ENCODE measurements around the gene SORCS3. TPM values are rescaled to one million over a fixed set of nuclear protein-coding genes. Genes with fewer than 3 reads are reported as not detected.

Gene SORCS3
- total RNA-seq, 1 donor from 2014 or later = 1.00 TPM

GRCh38 chr10:104928734-104929133 is 287.6 kb downstream of the SORCS3 start:
- no peak overlapping the region for H3K9ac ChIP-seq (ENCODE audit: low read length)
- H3K4me3 ChIP-seq (ENCODE audit: insufficient read depth, low read depth, low read length) = no peak overlapping the region
- H3K79me2 ChIP-seq (ENCODE audit: insufficient read depth, low read length) = no peaks in the 10 kb centered on the region
- DNase-seq (ENCODE audit: low read depth) (peak; percentile 9), FAIRE-seq (no peak)
- no peaks in the 10 kb centered on the region for H3K9me3 ChIP-seq (ENCODE audit: insufficient read depth, low read depth, low read length)
- H3K4me1 ChIP-seq (ENCODE audit: insufficient read depth, low read length) = peaks cover 3% of the 10 kb centered on the region
- no peaks in the 10 kb centered on the region for H3K36me3 Mint-ChIP-seq (ENCODE audit: low read depth, unreplicated experiment)
- H3K27me3 ChIP-seq (ENCODE audit: insufficient read depth, low read length) = no peaks in the 10 kb centered on the region
- no peaks in the 10 kb centered on the region for H3K36me3 ChIP-seq (ENCODE audit: insufficient read depth, low read length)
- TF ChIP-seq EZH2 (IDR thresholded peaks at IDR 0.05; ENCODE audit: insufficient read depth, low read length) = no peak
- no peak for TF ChIP-seq CTCF (IDR thresholded peaks at IDR 0.05; ENCODE audit: insufficient read depth, low read depth, low read length)
- H3K4me3 Mint-ChIP-seq (ENCODE audit: unreplicated experiment) = no peak overlapping the region
- no peak overlapping the region for H3K4me2 ChIP-seq (ENCODE audit: low read length)
- H3K27ac Mint-ChIP-seq (ENCODE audit: unreplicated experiment) = no peak overlapping the region
- peaks cover 4% of the 10 kb centered on the region for H3K27me3 Mint-ChIP-seq (ENCODE audit: low read depth, unreplicated experiment)
- peaks cover 4% of the 10 kb centered on the region for H3K4me1 Mint-ChIP-seq (ENCODE audit: low read depth, unreplicated experiment)
- H4K20me1 ChIP-seq (ENCODE audit: insufficient read depth, low read length) = no peaks in the 10 kb centered on the region
- H3K27ac ChIP-seq (ENCODE audit: low read depth, low read length) = no peak overlapping the region
- H2AFZ ChIP-seq (ENCODE audit: low read depth, low read length) = no peak overlapping the region
- H3K9me3 Mint-ChIP-seq (ENCODE audit: unreplicated experiment) = no peaks in the 10 kb centered on the region

- H3K9me3 ChIP-seq (ENCODE audit: insufficient read depth, low read depth, low read length) = no peaks in the 10 kb centered on the region
- TF ChIP-seq CTCF (IDR thresholded peaks at IDR 0.05; ENCODE audit: insufficient read depth, low read depth, low read length) (no peak), EZH2 (IDR thresholded peaks at IDR 0.05; ENCODE audit: insufficient read depth, low read length) (no peak)
- H3K9ac ChIP-seq (ENCODE audit: low read length) = no peak overlapping the region
- H3K27ac Mint-ChIP-seq (ENCODE audit: unreplicated experiment) = no peak overlapping the region
- H3K27ac ChIP-seq (ENCODE audit: low read depth, low read length) = no peak overlapping the region
- no peak overlapping the region for H3K4me3 Mint-ChIP-seq (ENCODE audit: unreplicated experiment)
- H3K36me3 Mint-ChIP-seq (ENCODE audit: low read depth, unreplicated experiment) = no peaks in the 10 kb centered on the region
- peaks cover 3% of the 10 kb centered on the region for H3K4me1 ChIP-seq (ENCODE audit: insufficient read depth, low read length)
- DNase-seq (ENCODE audit: low read depth) = no peak
- H3K79me2 ChIP-seq (ENCODE audit: insufficient read depth, low read length) = no peaks in the 10 kb centered on the region
- no peaks in the 10 kb centered on the region for H3K27me3 ChIP-seq (ENCODE audit: insufficient read depth, low read length)
- H3K4me3 ChIP-seq (ENCODE audit: insufficient read depth, low read depth, low read length) = no peak overlapping the region
- H3K27me3 Mint-ChIP-seq (ENCODE audit: low read depth, unreplicated experiment) = peaks cover 4% of the 10 kb centered on the region
- no peaks in the 10 kb centered on the region for H4K20me1 ChIP-seq (ENCODE audit: insufficient read depth, low read length)
- H3K4me2 ChIP-seq (ENCODE audit: low read length) = no peak overlapping the region
- FAIRE-seq = no peak
- H3K4me1 Mint-ChIP-seq (ENCODE audit: low read depth, unreplicated experiment) = peaks cover 6% of the 10 kb centered on the region
- H3K36me3 ChIP-seq (ENCODE audit: insufficient read depth, low read length) = no peaks in the 10 kb centered on the region
- H2AFZ ChIP-seq (ENCODE audit: low read depth, low read length) = no peak overlapping the region
- H3K9me3 Mint-ChIP-seq (ENCODE audit: unreplicated experiment) = peaks cover 4% of the 10 kb centered on the region
Measured at GRCh38 chr10:104931612-104932134, 290.6 kb downstream of the SORCS3 start.

GRCh38 chr10:104935656-104936055 is 294.6 kb downstream of the SORCS3 start:
- no peak for FAIRE-seq
- H3K9me3 ChIP-seq (ENCODE audit: insufficient read depth, low read depth, low read length) = no peaks in the 10 kb centered on the region

More at GRCh38 chr10:104935656-104936055, 294.6 kb downstream of the SORCS3 start:
- Histone ChIP-seq H3K27me3 (ENCODE audit: insufficient read depth, low read length) (no peaks in the 10 kb centered on the region), H3K4me2 (ENCODE audit: low read length) (no peak overlapping the region), H3K9ac (ENCODE audit: low read length) (no peak overlapping the region), H3K27ac (ENCODE audit: low read depth, low read length) (no peak overlapping the region), H3K36me3 (ENCODE audit: insufficient read depth, low read length) (no peaks in the 10 kb centered on the region), H4K20me1 (ENCODE audit: insufficient read depth, low read length) (no peaks in the 10 kb centered on the region), H3K79me2 (ENCODE audit: insufficient read depth, low read length) (no peaks in the 10 kb centered on the region), H2AFZ (ENCODE audit: low read depth, low read length) (no peak overlapping the region), H3K4me3 (ENCODE audit: insufficient read depth, low read depth, low read length) (no peak overlapping the region), H3K4me1 (ENCODE audit: insufficient read depth, low read length) (peaks cover 18% of the 10 kb centered on the region)
- Mint-ChIP-seq H3K27ac (ENCODE audit: unreplicated experiment) (no peak overlapping the region), H3K4me3 (ENCODE audit: unreplicated experiment) (no peak overlapping the region), H3K27me3 (ENCODE audit: low read depth, unreplicated experiment) (peaks cover 1% of the 10 kb centered on the region), H3K4me1 (ENCODE audit: low read depth, unreplicated experiment) (peaks cover 19% of the 10 kb centered on the region), H3K9me3 (ENCODE audit: unreplicated experiment) (peaks cover 4% of the 10 kb centered on the region), H3K36me3 (ENCODE audit: low read depth, unreplicated experiment) (no peaks in the 10 kb centered on the region)
- TF ChIP-seq EZH2 (IDR thresholded peaks at IDR 0.05; ENCODE audit: insufficient read depth, low read length) (no peak), CTCF (IDR thresholded peaks at IDR 0.05; ENCODE audit: insufficient read depth, low read depth, low read length) (no peak)
- DNase-seq (ENCODE audit: low read depth) = no peak
